Measurements from ENCODE around the gene PIGM. TPM values are rescaled to one million over a fixed set of nuclear protein-coding genes. Genes with fewer than 3 reads are reported as not detected.

The PIGM gene
- total and polyA plus RNA-seq, 2 of the 13 experiments (the other 11 are each of a cell fraction or from before 2014, with no cell fraction given), result 3.4 to 4.6 TPM

- TF ChIP-seq GFI1 (CRISPR knock-in tag; IDR thresholded peaks at IDR 0.05; ENCODE audit: borderline replicate concordance), result no peak
- TF ChIP-seq ZNF30 (CRISPR knock-in tag; IDR thresholded peaks at IDR 0.05), result no peak
These were observed 45.3 kb downstream of the PIGM start (continued) for GRCh38 chr1:159986531-159986930.

GRCh38 chr1:159986093-159986492, 45.7 kb downstream of the PIGM start:
- in situ Hi-C loops (cut with HindIII; ENCODE audit: extremely low pct_ligation_motif_present, low pct_unique_long_range_greater_than_20kb), result no loop called here

More at GRCh38 chr1:159986093-159986492, 45.7 kb downstream of the PIGM start:
- no peak for TF ChIP-seq ZNF503 (CRISPR knock-in tag; IDR thresholded peaks at IDR 0.05)
- no peak for TF ChIP-seq ZNF547 (CRISPR knock-in tag; IDR thresholded peaks at IDR 0.05)
- no peak for TF ChIP-seq SUZ12 (IDR thresholded peaks at IDR 0.05; ENCODE audit: low read depth, low read length)
- no peak for TF ChIP-seq TCF12 (IDR thresholded peaks at IDR 0.05)
- TF ChIP-seq TCF12 (CRISPR knock-in tag; IDR thresholded peaks at IDR 0.05), result no peak
- no peak for TF ChIP-seq ZEB1 (IDR thresholded peaks at IDR 0.05; ENCODE audit: insufficient replicate concordance, low read depth)
- ChIA-PET CTCF (ENCODE audit: low intra/inter-chr PET ratio, low total read pairs) (no interaction called here), POLR2A (no interaction called here)
- Histone ChIP-seq H3K4me1 (ENCODE audit: insufficient read depth, low read length) (peaks cover 2% of the 10 kb centered on the region; the same call in 1 of the 2 replicates), H3K36me3 (replicated peaks in 1 of 2; ENCODE audit: control insufficient read depth in 1 of 2, insufficient read depth in 2 of 2, low read length in 2 of 2) (no peaks in the 10 kb centered on the region), H2AFZ (ENCODE audit: low read length) (no peak overlapping the region), H3K27ac (ENCODE audit: extremely low read length, insufficient read depth, low read length) (no peak overlapping the region), H3K79me2 (ENCODE audit: insufficient read depth, low read length) (no peaks in the 10 kb centered on the region), H3K27me3 (ENCODE audit: control insufficient read depth in 1 of 2, insufficient read depth in 2 of 2, low read length in 2 of 2) (peaks cover 0 to 5% of the 10 kb centered on the region in 2 experiments; a peak in 3 of 5 replicates), H3K4me3 (replicated peaks in 1 of 3; ENCODE audit: insufficient read depth in 1 of 3, low read depth in 2 of 3, low read length in 3 of 3) (no peak overlapping the region), H3K9ac (ENCODE audit: insufficient read depth, low read depth, low read length) (no peak overlapping the region), H3K9me3 (ENCODE audit: low read length) (no peaks in the 10 kb centered on the region), H4K20me1 (ENCODE audit: insufficient read depth, low read length) (no peaks in the 10 kb centered on the region), H3K4me2 (ENCODE audit: low read depth, low read length) (no peak overlapping the region)
- intact Hi-C loops (cut with micrococcal nuclease; ENCODE audit: unreplicated experiment), result no loop called here
- no TSS peak for BruUV-seq (replicated peaks)
- DNase-seq (ENCODE audit: low spot score), result no peak
- FAIRE-seq, result no peak
- WGBS (ENCODE audit: low lambda C conversion rate), result 41% methylated on average over 2 of the region's 2 CpGs
- ATAC-seq, result no peak
